Loucy (cell line): Measurements from ENCODE around the gene WFDC8.
"Not testable (repeated sequence)": the region's sequence is repeated elsewhere in the genome, so short reads cannot be mapped to it uniquely, and the experiment has no call there.

Experiments
- H2AFZ ChIP-seq: fragments of 200-600 bp; sonication (generic); 2 replicates; pipeline ENCODE4 v1.6.0; 2016; ENCODE audit warnings: antibody characterized with exemption, mild to moderate bottlenecking, low read length, moderate library complexity
- H3F3A ChIP-seq: fragments of 200-600 bp; 2 replicates; pipeline ENCODE4 v1.6.0; 2016; ENCODE audit warnings: antibody characterized with exemption, low read depth, mild to moderate bottlenecking
- H3K27me3 ChIP-seq: fragments of 200-600 bp; sonication (generic); 2 replicates; pipeline ENCODE4 v1.6.1; 2014; ENCODE audit warnings: low read length, mild to moderate bottlenecking; ENCODE audit not compliant: insufficient read depth, poor library complexity, severe bottlenecking
- H3K36me3 ChIP-seq: fragments of 200-600 bp; sonication (generic); 2 replicates; pipeline ENCODE4 v1.6.1; 2016; ENCODE audit warnings: low read length; ENCODE audit not compliant: insufficient read depth
- H3K4me1 ChIP-seq: fragments of 200-600 bp; sonication (generic); 2 replicates; pipeline ENCODE4 v1.5.1; 2014; ENCODE audit warnings: low read length, mild to moderate bottlenecking; ENCODE audit not compliant: insufficient read depth, poor library complexity, severe bottlenecking
- H3K4me2 ChIP-seq: fragments of 200-600 bp; sonication (generic); 2 replicates; pipeline ENCODE4 v1.6.0; 2014; ENCODE audit warnings: antibody characterized with exemption, low read length, low read depth, mild to moderate bottlenecking; ENCODE audit not compliant: poor library complexity, severe bottlenecking
- H3K4me3 ChIP-seq: fragments of 200-600 bp; sonication (generic); 2 replicates; pipeline ENCODE4 v1.5.1; 2014; ENCODE audit warnings: low read length, mild to moderate bottlenecking, mixed read lengths; ENCODE audit not compliant: poor library complexity, severe bottlenecking
- H3K79me2 ChIP-seq: fragments of 200-600 bp; sonication (generic); 2 replicates; pipeline ENCODE4 v1.6.1; 2014; ENCODE audit warnings: low read length; ENCODE audit not compliant: insufficient read depth
- H3K9ac ChIP-seq: fragments of 200-600 bp; sonication (generic); 2 replicates; pipeline ENCODE4 v1.6.0; 2014; ENCODE audit warnings: mild to moderate bottlenecking, low read depth, low read length, moderate library complexity; ENCODE audit not compliant: poor library complexity, severe bottlenecking
- H3K9me2 ChIP-seq: fragments of 200-600 bp; sonication (generic); replicated peaks from 2 replicates; pipeline ENCODE4 v1.6.1; 2016; ENCODE audit warnings: low read depth, low read length, mixed read lengths
- H3K9me3 ChIP-seq: fragments of 200-600 bp; sonication (generic); 2 replicates; pipeline ENCODE4 v1.6.1; 2014; ENCODE audit warnings: mild to moderate bottlenecking, antibody characterized with exemption, low read length, low read depth; ENCODE audit not compliant: insufficient read depth
- H4K20me1 ChIP-seq: fragments of 200-600 bp; sonication (generic); 2 replicates; pipeline ENCODE4 v1.6.0; 2014; ENCODE audit warnings: antibody characterized with exemption, low read length, mild to moderate bottlenecking; ENCODE audit not compliant: insufficient read depth, poor library complexity, severe bottlenecking
- CTCF ChIP-seq: fragments of 200-600 bp; sonication (generic); conservative IDR thresholded peaks from 2 replicates; pipeline ENCODE4 v1.5.1; 2014; ENCODE audit warnings: mild to moderate bottlenecking, antibody characterized with exemption, low read length
- EZH2phosphoT487 ChIP-seq: fragments of 200-600 bp; IDR thresholded peaks from 2 replicates; pipeline ENCODE4 v1.6.1; 2018; ENCODE audit warnings: antibody characterized with exemption, mild to moderate bottlenecking, moderate library complexity, borderline replicate concordance

WFDC8 gene

DNA sequence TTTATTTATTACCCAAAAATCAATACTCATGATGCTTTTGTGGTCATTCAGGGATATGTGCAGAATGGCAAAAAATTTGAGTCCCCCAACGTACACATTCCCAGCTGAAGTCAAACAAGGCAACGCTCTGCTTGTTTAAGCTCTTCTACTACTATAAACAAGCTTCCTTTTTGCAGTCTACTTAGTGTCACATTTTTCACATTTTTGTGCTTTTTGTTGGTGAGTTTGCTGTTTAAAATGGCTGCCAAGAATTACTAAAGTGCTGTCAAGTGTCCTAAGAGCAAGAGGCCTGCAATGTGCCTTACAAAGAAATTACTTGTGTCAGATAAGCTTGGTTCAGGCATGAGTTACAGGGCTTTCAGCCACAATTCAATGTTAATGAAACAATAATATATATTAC, 2.1 kb downstream of the WFDC8 start:
- Histone ChIP-seq H3K79me2 (no peaks in the 10 kb centered on the region), H3K9ac (no peak overlapping the region), H3K4me3 (no peak overlapping the region), H3K4me2 (no peak overlapping the region), H3F3A (no peaks in the 10 kb centered on the region), H3K4me1 (no peaks in the 10 kb centered on the region), H3K9me2 (no peaks in the 10 kb centered on the region), H3K9me3 (no peaks in the 10 kb centered on the region), H3K27me3 (no peaks in the 10 kb centered on the region), H4K20me1 (no peaks in the 10 kb centered on the region), H3K36me3 (no peaks in the 10 kb centered on the region), H2AFZ (no peak overlapping the region)
- TF ChIP-seq EZH2phosphoT487 (no peak), CTCF (no peak)

GRCh38 chr20:45575931-45576330, 3.2 kb downstream of the WFDC8 start:
- Histone ChIP-seq H3K9ac (no peak overlapping the region), H3K4me1 (no peaks in the 10 kb centered on the region), H2AFZ (no peak overlapping the region), H3K4me2 (no peak overlapping the region), H3K79me2 (no peaks in the 10 kb centered on the region), H3K9me3 (no peaks in the 10 kb centered on the region), H4K20me1 (no peaks in the 10 kb centered on the region), H3F3A (no peaks in the 10 kb centered on the region), H3K4me3 (no peak overlapping the region), H3K27me3 (no peaks in the 10 kb centered on the region), H3K9me2 (no peaks in the 10 kb centered on the region), H3K36me3 (no peaks in the 10 kb centered on the region)
- TF ChIP-seq CTCF, result no peak
- TF ChIP-seq EZH2phosphoT487, result no peak

DNA sequence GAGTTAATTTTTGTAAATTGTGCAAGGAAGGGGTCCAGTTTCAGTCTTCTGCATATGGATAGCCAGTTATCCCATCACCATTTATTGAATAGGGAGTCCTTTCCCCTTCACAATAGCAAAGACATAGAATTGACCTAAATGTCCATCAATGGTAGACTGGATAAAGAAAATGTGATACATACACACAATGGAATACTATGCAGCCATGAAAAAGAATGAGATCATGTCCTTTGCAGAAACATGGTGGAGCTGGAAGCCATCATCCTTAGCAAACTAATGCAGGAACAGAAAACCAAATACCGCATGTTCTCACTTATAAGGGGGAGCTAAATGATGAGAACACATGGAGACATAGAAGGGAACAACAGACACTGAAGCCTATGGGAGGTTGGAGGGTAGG, 9.4 kb downstream of the WFDC8 start:
- not testable (repeated sequence) for H3K4me2 ChIP-seq, H3K36me3 ChIP-seq, H3K27me3 ChIP-seq, H2AFZ ChIP-seq, H3K9me2 ChIP-seq, H3K9ac ChIP-seq, H3K79me2 ChIP-seq, H3K9me3 ChIP-seq, H4K20me1 ChIP-seq, H3F3A ChIP-seq, H3K4me3 ChIP-seq, H3K4me1 ChIP-seq

- H3F3A ChIP-seq, result no peaks in the 10 kb centered on the region
- H4K20me1 ChIP-seq, result no peaks in the 10 kb centered on the region
- H3K9me2 ChIP-seq, result no peaks in the 10 kb centered on the region
- H3K4me1 ChIP-seq, result no peaks in the 10 kb centered on the region
- no peak overlapping the region for H3K4me3 ChIP-seq
- H3K36me3 ChIP-seq, result no peaks in the 10 kb centered on the region
- no peaks in the 10 kb centered on the region for H3K27me3 ChIP-seq
- no peak overlapping the region for H3K9ac ChIP-seq
- H3K4me2 ChIP-seq, result no peak overlapping the region
- no peaks in the 10 kb centered on the region for H3K9me3 ChIP-seq
- TF ChIP-seq EZH2phosphoT487 (no peak), CTCF (no peak)
- H3K79me2 ChIP-seq, result no peaks in the 10 kb centered on the region
- H2AFZ ChIP-seq, result no peak overlapping the region
These were observed 14.3 kb downstream of the WFDC8 start for GRCh38 chr20:45564760-45565276.
